D721Med (cell line): Measurements from ENCODE around the gene YPEL1.

Source experiments
- DNase-seq: peaks from one replicate; pipeline ENCODE4 v3.0.0; 2011; ENCODE audit warnings: low spot score; ENCODE audit not compliant: insufficient read length
- FAIRE-seq: peaks from 2 replicates; lab custom pipeline; 2011; peaks lifted over from hg19 to GRCh38; lab: Jason Lieb, UNC
- TF ChIP-seq, protein P1 (sequence below): IDR thresholded peaks from 2 replicates; pipeline ENCODE4 v1.5.1; 2012; ENCODE audit warnings: mild to moderate bottlenecking, control low read depth; ENCODE audit not compliant: insufficient read depth; ENCODE audit errors: missing control alignments

Gene YPEL1

DNA sequence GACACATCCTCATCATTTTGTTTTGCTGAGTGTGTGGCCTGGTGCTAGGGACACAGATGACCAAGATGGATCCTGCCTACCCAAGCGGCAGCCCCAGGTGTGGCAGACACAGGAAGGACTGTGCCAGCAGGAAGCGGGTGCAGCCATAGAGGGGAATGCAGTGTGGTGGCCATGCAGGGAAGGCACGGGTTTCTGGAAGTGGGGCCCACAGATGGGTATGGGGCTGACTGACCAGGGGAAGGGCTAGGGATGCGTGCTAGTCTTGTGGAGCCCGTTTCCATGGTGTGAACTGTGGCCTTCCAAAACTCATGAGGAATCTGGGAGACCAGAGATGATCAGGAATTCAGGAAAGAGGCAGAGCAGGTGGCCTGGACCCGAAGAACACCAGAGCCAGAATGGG is 33.5 kb downstream of the YPEL1 start:
- DNase-seq, result no peak
- TF ChIP-seq, protein P1, sequence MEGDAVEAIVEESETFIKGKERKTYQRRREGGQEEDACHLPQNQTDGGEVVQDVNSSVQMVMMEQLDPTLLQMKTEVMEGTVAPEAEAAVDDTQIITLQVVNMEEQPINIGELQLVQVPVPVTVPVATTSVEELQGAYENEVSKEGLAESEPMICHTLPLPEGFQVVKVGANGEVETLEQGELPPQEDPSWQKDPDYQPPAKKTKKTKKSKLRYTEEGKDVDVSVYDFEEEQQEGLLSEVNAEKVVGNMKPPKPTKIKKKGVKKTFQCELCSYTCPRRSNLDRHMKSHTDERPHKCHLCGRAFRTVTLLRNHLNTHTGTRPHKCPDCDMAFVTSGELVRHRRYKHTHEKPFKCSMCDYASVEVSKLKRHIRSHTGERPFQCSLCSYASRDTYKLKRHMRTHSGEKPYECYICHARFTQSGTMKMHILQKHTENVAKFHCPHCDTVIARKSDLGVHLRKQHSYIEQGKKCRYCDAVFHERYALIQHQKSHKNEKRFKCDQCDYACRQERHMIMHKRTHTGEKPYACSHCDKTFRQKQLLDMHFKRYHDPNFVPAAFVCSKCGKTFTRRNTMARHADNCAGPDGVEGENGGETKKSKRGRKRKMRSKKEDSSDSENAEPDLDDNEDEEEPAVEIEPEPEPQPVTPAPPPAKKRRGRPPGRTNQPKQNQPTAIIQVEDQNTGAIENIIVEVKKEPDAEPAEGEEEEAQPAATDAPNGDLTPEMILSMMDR, result no peak
- FAIRE-seq, result no peak

DNA sequence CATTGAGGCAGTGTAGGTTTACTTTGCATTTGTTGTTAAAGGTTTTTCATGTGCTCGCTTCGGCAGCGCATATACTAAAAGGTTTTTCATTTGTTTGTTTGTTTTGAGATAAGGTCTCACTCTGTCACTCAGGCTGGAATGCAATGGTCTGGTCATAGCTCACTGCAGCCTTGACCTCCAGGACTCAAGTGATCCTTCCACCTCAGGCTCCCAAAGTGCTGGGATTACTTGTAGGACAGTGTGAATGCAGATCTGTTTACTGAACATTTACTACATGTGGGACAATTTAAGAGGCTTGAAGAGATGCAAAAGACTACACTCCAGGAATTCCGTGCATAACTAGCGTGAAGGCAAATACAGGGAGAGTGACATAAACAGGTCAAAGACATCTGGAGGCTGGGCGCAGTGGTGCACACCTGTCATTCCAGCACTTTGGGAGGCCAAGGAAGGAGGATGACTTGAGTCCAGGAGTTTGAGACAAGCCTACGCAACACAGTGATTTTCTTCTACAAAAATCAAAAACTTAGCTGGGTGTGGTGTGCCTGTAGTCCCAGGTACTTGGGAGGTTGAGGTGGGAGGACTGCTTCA is 34.1 kb downstream of the YPEL1 start:
- no peak for DNase-seq
- TF ChIP-seq, protein P1, result no peak
- FAIRE-seq, result no peak

DNA sequence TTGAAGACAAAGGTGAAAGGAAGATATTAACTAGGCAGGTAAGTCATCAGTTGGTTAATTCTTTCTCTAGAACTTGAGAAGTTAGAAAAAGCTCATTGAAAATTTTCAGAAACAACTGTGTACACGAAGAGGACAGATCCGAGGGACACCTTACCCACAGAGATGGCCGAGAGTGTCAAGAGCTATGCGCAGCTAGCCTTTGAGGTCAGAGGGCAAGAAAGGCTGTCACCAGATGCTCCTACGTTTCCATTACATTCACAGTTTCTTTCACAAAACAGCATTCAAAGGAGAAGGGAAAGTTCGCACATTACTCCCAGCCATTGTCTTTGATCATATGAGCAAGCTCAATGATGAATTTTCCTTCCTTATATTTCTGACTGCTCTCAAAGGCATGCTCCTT is 34.8 kb downstream of the YPEL1 start:
- TF ChIP-seq, protein P1, result no peak
- DNase-seq, result no peak
- FAIRE-seq, result no peak

DNA sequence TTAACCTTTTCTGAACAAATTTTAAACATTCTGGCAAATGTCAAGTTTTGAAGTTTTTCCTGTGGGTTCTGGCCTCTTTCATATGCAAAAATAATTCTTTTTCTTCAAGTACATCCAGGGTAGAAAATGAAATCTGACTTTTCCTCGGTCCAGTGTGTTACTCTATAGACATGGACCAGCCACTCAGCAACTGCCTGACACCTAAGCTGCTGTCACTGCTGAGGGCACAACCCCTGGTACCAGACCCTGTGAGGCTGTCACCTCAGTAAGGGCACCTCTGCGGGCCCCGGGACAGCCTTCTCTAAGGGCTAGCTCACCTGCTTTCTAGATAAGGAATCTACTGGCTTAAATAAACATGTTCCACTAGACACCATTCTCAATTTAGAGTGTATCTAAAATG is 36.0 kb downstream of the YPEL1 start:
- DNase-seq (no peak), FAIRE-seq (no peak)
- TF ChIP-seq, protein P1, result no peak

DNA sequence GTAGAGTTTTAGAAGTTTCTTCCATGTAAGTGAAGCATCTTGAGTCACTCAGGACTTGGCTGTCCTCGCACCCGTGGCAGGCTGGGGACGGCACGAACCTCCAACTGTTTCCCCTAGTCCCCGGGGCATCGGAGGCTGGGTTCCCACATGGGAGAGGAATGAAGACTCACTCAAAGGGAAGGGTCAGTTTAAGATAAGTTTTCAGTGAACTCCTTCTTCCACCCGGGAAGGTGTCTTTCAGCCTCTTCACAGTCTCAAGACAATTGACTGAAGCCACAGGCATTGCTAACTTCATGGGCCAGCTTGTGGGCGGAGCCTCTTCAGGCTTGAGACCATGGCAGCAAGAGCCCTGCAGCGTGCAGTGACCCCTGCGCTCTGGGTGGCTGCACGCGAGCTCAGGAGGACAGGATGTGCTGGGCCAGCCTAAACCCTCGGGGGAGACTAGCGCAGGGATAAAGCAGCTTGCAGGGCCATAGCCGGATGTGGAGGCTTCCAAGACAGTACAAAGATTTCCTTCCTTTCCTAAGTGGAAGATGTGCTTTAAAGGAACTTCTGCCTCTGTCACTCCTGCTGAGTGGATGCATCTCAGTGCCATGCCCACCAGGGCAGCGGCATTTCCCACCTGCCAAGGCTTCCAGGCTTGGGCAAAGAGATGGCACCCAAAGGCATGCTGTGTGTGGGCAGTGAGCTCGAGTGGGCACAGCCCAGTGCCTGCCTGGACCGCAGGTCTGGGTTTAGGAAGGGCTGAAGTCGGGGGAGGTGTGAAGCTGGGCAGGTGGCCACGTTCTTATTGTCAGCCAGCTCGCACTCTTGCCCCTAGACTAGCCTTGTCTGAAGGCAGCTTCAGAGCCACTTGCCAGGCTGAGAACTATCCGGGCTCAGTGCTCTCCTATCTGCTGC is 36.9 kb downstream of the YPEL1 start:
- TF ChIP-seq, protein P1, result no peak
- FAIRE-seq (no peak), DNase-seq (no peak)

DNA sequence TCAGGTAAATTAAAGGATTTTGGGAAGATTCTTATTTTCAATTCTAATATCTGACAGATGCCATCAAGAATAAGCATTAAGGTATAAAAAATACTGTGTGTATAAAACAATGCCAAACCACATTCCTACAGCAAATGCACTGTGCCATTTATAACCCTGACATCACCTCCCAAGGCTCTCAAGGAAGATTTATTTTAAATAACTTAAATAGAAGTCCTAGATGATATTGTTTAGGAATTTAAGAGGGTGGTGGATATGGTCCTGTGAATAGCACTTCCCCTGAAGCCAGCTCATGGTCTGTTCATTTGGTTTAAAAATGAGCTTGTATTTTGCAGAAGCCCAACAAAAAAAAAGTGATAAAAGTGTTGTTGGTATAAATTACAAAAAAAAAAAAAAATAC is 37.7 kb downstream of the YPEL1 start:
- no peak for DNase-seq
- TF ChIP-seq, protein P1, result no peak
- FAIRE-seq, result no peak
